ENCODE measurements around the gene EEFSEC. TPM values are rescaled to one million over a fixed set of nuclear protein-coding genes. Genes with fewer than 3 reads are reported as not detected.

Gene EEFSEC
- total RNA-seq, 2 experiments from 2014 or later, result 17.7 to 25.3 TPM

GRCh38 chr3:128324911-128325592 is 171.8 kb downstream of the EEFSEC start:
- POLR2A ChIA-PET, result no interaction called here

GRCh38 chr3:128326051-128326823 is 173.0 kb downstream of the EEFSEC start:
- intact Hi-C loops (cut with micrococcal nuclease; ENCODE audit: unreplicated experiment), result loop anchor here (10.0 kb wide), 1 partner anchor 231 kb away; no protein-coding TSS in a partner anchor
- no peaks in the 10 kb centered on the region for H3K9me3 ChIP-seq (ENCODE audit: low read length)
- H3K79me2 ChIP-seq (ENCODE audit: insufficient read depth, low read depth, low read length), result no peaks in the 10 kb centered on the region
- H3K36me3 ChIP-seq (ENCODE audit: insufficient read depth, low read length), result no peaks in the 10 kb centered on the region
- H4K20me1 ChIP-seq (ENCODE audit: insufficient read depth, low read length), result no peaks in the 10 kb centered on the region
- H3K9me2 ChIP-seq (ENCODE audit: insufficient read depth, low read length), result no peaks in the 10 kb centered on the region
- BruUV-seq (replicated peaks), result no TSS peak
- no peak overlapping the region for H3K4me3 ChIP-seq (ENCODE audit: low read depth, low read length, poor library complexity, severe bottlenecking)
- no peak overlapping the region for H3K4me2 ChIP-seq (ENCODE audit: low read length)
- no peaks in the 10 kb centered on the region for H3K4me1 ChIP-seq (ENCODE audit: insufficient read depth, low read length, poor library complexity, severe bottlenecking)
- peak; percentile 21 for DNase-seq (ENCODE audit: low spot score)
- CTCF ChIA-PET (ENCODE audit: unreplicated experiment), result no interaction called here
- POLR2A ChIA-PET, result interaction anchor here (0.6 kb wide), 1 partner anchor 149 kb away, joined by 3 read pairs; no protein-coding TSS in a partner anchor
- H2AFZ ChIP-seq (ENCODE audit: low read length), result no peak overlapping the region
- H3K27ac ChIP-seq (ENCODE audit: low read depth, low read length, poor library complexity, severe bottlenecking), result no peak overlapping the region
- TF ChIP-seq CTCF (conservative IDR thresholded peaks at IDR 0.05; ENCODE audit: low read length) (no peak), EZH2phosphoT487 (IDR thresholded peaks at IDR 0.05; ENCODE audit: borderline replicate concordance, low read depth, low read length) (no peak)

More at GRCh38 chr3:128324911-128325592, 171.8 kb downstream of the EEFSEC start:
- no peaks in the 10 kb centered on the region for H3K9me2 ChIP-seq (ENCODE audit: insufficient read depth, low read length)
- intact Hi-C loops (cut with micrococcal nuclease; ENCODE audit: unreplicated experiment), result loop anchor here (10.0 kb wide), 1 partner anchor 230 kb away; no protein-coding TSS in a partner anchor
- no peaks in the 10 kb centered on the region for H3K79me2 ChIP-seq (ENCODE audit: insufficient read depth, low read depth, low read length)
- H3K36me3 ChIP-seq (ENCODE audit: insufficient read depth, low read length), result no peaks in the 10 kb centered on the region
- no peak overlapping the region for H3K4me3 ChIP-seq (ENCODE audit: low read depth, low read length, poor library complexity, severe bottlenecking)
- no peak overlapping the region for H3K4me2 ChIP-seq (ENCODE audit: low read length)
- no peak overlapping the region for H2AFZ ChIP-seq (ENCODE audit: low read length)
- TF ChIP-seq EZH2phosphoT487 (IDR thresholded peaks at IDR 0.05; ENCODE audit: borderline replicate concordance, low read depth, low read length) (no peak), CTCF (conservative IDR thresholded peaks at IDR 0.05; ENCODE audit: low read length) (no peak)
- H4K20me1 ChIP-seq (ENCODE audit: insufficient read depth, low read length), result no peaks in the 10 kb centered on the region
- no peaks in the 10 kb centered on the region for H3K4me1 ChIP-seq (ENCODE audit: insufficient read depth, low read length, poor library complexity, severe bottlenecking)
- no peak overlapping the region for H3K27ac ChIP-seq (ENCODE audit: low read depth, low read length, poor library complexity, severe bottlenecking)
- CTCF ChIA-PET (ENCODE audit: unreplicated experiment), result no interaction called here
- no peaks in the 10 kb centered on the region for H3K9me3 ChIP-seq (ENCODE audit: low read length)
- DNase-seq (ENCODE audit: low spot score), result no peak
- BruUV-seq (replicated peaks), result no TSS peak

Measured in OCI-LY7 (cell line).